HepG2 (cell line): Measurements from ENCODE around the gene PHKA2. TPM values are rescaled to one million over a fixed set of nuclear protein-coding genes. Genes with fewer than 3 reads are reported as not detected.

Experiments used
- ATAC-seq: fragments of 200-7000 bp; cut with Tn5 transposase; 3 replicates; pipeline ENCODE4 v1.9.1; 2020; ENCODE audit warnings: mild to moderate bottlenecking, moderate library complexity
- BruUV-seq: library from RNA; stranded (reverse); fragments of 400-500 nt; replicated peaks from 2 replicates; lab custom pipeline; 2021; lab: Mats Ljungman, UMichigan
- CTCF ChIA-PET: fragments of 300-600 bp; formaldehyde crosslinking; extraction: SDS; loops from one replicate; lab custom pipeline; 2021; ENCODE audit warnings: low total read pairs, inconsistent platforms, low intra/inter-chr PET ratio; lab: Yijun Ruan, JAX
- POLR2A ChIA-PET: fragments of 350-600 bp; sonication (Branson Sonifier 250); formaldehyde crosslinking; loops from one replicate; lab custom pipeline; 2020; ENCODE audit warnings: antibody characterized with exemption, inconsistent platforms; lab: Yijun Ruan, JAX
- DNase-seq: peaks from one replicate; pipeline ENCODE4 v3.0.0-alpha.2; 2015; ENCODE audit warnings: low spot score
- FAIRE-seq: peaks from 3 replicates; lab custom pipeline; 2011; peaks lifted over from hg19 to GRCh38; lab: Jason Lieb, UNC
- H2AFZ ChIP-seq: one replicate; pipeline ENCODE4 v1.6.1; 2011; ENCODE audit warnings: low read length, inconsistent platforms
- H3K27ac ChIP-seq: fragments of 300-600 bp; 3 replicates; pipeline ENCODE4 v1.8.0; 2011; ENCODE audit warnings: mixed run types, mild to moderate bottlenecking, mixed read lengths, low read length, inconsistent platforms; ENCODE audit not compliant: insufficient read depth; ENCODE audit errors: extremely low read length
- H3K27me3 ChIP-seq, 2 experiments: fragments of 200-600 bp in 1 of 2; 2 replicates in 1 of 2; 3 replicates in 1 of 2; pipeline versions ENCODE4 v1.6.0 to v1.8.0; 2011; ENCODE audit warnings: low read length in 2 of 2, mild to moderate bottlenecking in 2 of 2, moderate library complexity in 2 of 2, inconsistent platforms in 1 of 2; ENCODE audit not compliant: insufficient read depth in 2 of 2, control insufficient read depth in 1 of 2
- H3K36me3 ChIP-seq, 2 experiments: fragments of 200-600 bp in 1 of 2; replicated peaks in 1 of 2; 2 replicates in 1 of 2; 3 replicates in 1 of 2; pipeline versions ENCODE4 v1.5.1 to v1.8.0; 2011; ENCODE audit warnings: low read length in 2 of 2, inconsistent platforms in 1 of 2; ENCODE audit not compliant: insufficient read depth in 2 of 2, control insufficient read depth in 1 of 2
- H3K4me1 ChIP-seq: 2 replicates; pipeline ENCODE4 v1.5.1; 2012; ENCODE audit warnings: low read length, inconsistent platforms; ENCODE audit not compliant: insufficient read depth
- H3K4me2 ChIP-seq: 2 replicates; pipeline ENCODE4 v1.6.0; 2011; ENCODE audit warnings: low read depth, low read length, inconsistent platforms
- H3K4me3 ChIP-seq, 3 experiments: fragments of 200-600 bp in 1 of 3; sonication (generic), shearing (Covaris generic) in 1 of 3; replicated peaks in 1 of 3; 2 replicates each; pipeline ENCODE4 v1.5.1; 2011 to 2016; ENCODE audit warnings: low read length in 3 of 3, inconsistent platforms in 2 of 3, low read depth in 2 of 3, mild to moderate bottlenecking in 2 of 3, control low read depth in 1 of 3, mixed read lengths in 1 of 3; ENCODE audit not compliant: insufficient read depth in 1 of 3
- H3K79me2 ChIP-seq: one replicate; pipeline ENCODE4 v1.6.1; 2011; ENCODE audit warnings: low read length, inconsistent platforms; ENCODE audit not compliant: insufficient read depth
- H3K9ac ChIP-seq: 2 replicates; pipeline ENCODE4 v1.6.0; 2011; ENCODE audit warnings: mild to moderate bottlenecking, low read depth, low read length, inconsistent platforms; ENCODE audit not compliant: insufficient read depth
- H3K9me3 ChIP-seq: 2 replicates; pipeline ENCODE4 v1.5.1; 2012; ENCODE audit warnings: mild to moderate bottlenecking, low read length
- H4K20me1 ChIP-seq: 2 replicates; pipeline ENCODE4 v1.6.0; 2011; ENCODE audit warnings: inconsistent platforms, mild to moderate bottlenecking, low read length, moderate library complexity; ENCODE audit not compliant: insufficient read depth
- ARID5B ChIP-seq: IDR thresholded peaks from 2 replicates; pipeline ENCODE4 v1.4.0; 2020; ENCODE audit warnings: mild to moderate bottlenecking, missing genetic modification reagents
- ATM ChIP-seq: fragments of 450-650 bp; IDR thresholded peaks from 2 replicates; pipeline ENCODE4 v1.7.1; 2017; ENCODE audit warnings: mild to moderate bottlenecking, borderline replicate concordance
- DNMT3B ChIP-seq: conservative IDR thresholded peaks from 2 replicates; pipeline ENCODE4 v1.6.1; 2016; ENCODE audit warnings: missing biosample characterization, control low read depth
- POLR2G ChIP-seq: fragments of 200-400 bp; formaldehyde crosslinking; IDR thresholded peaks from 2 replicates; pipeline ENCODE4 v1.6.1; 2018; ENCODE audit warnings: mild to moderate bottlenecking, low read depth, low read length, moderate library complexity
- TARDBP ChIP-seq: sonication (generic); formaldehyde crosslinking; IDR thresholded peaks from 2 replicates; pipeline ENCODE4 v1.8.0; 2022; ENCODE audit warnings: mild to moderate bottlenecking, missing genetic modification reagents
- ZBTB38 ChIP-seq: sonication (generic); formaldehyde crosslinking; IDR thresholded peaks from 2 replicates; pipeline ENCODE4 v1.5.1; 2020; ENCODE audit warnings: mild to moderate bottlenecking, missing genetic modification reagents
- ZC3H4 ChIP-seq: sonication (generic); formaldehyde crosslinking; IDR thresholded peaks from 2 replicates; pipeline ENCODE4 v1.4.0; 2020; ENCODE audit warnings: missing genetic modification reagents, borderline replicate concordance
- ZNF639 ChIP-seq: conservative IDR thresholded peaks from 2 replicates; pipeline ENCODE4 v1.6.1; 2018; ENCODE audit warnings: missing genetic modification reagents
- WGBS: methylation state at CpG from one replicate; pipeline ENCODE4 v1.1.6; 2017; ENCODE audit warnings: low lambda C conversion rate; 5-methylcytosine and 5-hydroxymethylcytosine counted together
- in situ Hi-C: cut with HindIII; loops from 2 replicates; pipeline ENCODE4 v1.10.0; 2017; ENCODE audit warnings: low pct_unique_long_range_greater_than_20kb; ENCODE audit not compliant: extremely low pct_ligation_motif_present
- intact Hi-C: fragments of 100-400 bp; cut with micrococcal nuclease; formaldehyde crosslinking; loops from one replicate; pipeline ENCODE4 v1.10.0; 2022; ENCODE audit not compliant: unreplicated experiment
- polyA plus RNA-seq, 8 experiments: library from polyadenylated mRNA; depleted of rRNA in 3 of 8; stranded (reverse) in 7 of 8; unstranded in 1 of 8; fragments of >200 nt; fragmentation: Illumina TruSeq in 4 of 8; extraction: Trizol in 4 of 8; gene quantifications; 2 replicates each; pipeline versions ENCODE4 v1.2.1 to v1.2.3, GENCODE V29; 2011 to 2016; ENCODE audit warnings: low read depth in 4 of 8, missing spikeins in 1 of 8, mixed read lengths in 1 of 8; ENCODE audit not compliant: insufficient read depth in 1 of 8
- total RNA-seq, 5 experiments: library from RNA; depleted of rRNA; stranded (reverse); fragments of >200 nt; fragmentation: Illumina TruSeq; extraction: Trizol; gene quantifications; 2 replicates each; pipeline ENCODE4 v1.2.3, GENCODE V29; 2016; ENCODE audit warnings: low read depth in 1 of 5

The PHKA2 gene
- total and polyA plus RNA-seq, 2 of the 13 experiments (the other 11 are each of a cell fraction or from before 2014, with no cell fraction given), result 20.5 to 273 TPM

GRCh38 chrX:18873836-18874235 is 110.1 kb downstream of the PHKA2 start (continued):
- TF ChIP-seq ARID5B (CRISPR knock-in tag) (no peak), ZBTB38 (CRISPR knock-in tag) (no peak), TARDBP (CRISPR knock-in tag) (no peak), ATM (no peak), DNMT3B (CRISPR knock-in tag) (no peak), ZNF639 (CRISPR knock-in tag) (no peak), POLR2G (no peak)

GRCh38 chrX:18873189-18873791 is 110.6 kb downstream of the PHKA2 start:
- H3K9ac ChIP-seq, result no peak overlapping the region
- WGBS, result 67% methylated on average over 14 of the region's 27 CpGs
- H3K4me2 ChIP-seq, result no peak overlapping the region
- intact Hi-C loops (no loop called here), in situ Hi-C loops (no loop called here)
- POLR2A ChIA-PET, result no interaction called here
- peaks cover 8% of the 10 kb centered on the region for H3K4me1 ChIP-seq
- H3K27me3 ChIP-seq, result no peaks in the 10 kb centered on the region
- H3K9me3 ChIP-seq, result no peaks in the 10 kb centered on the region
- DNase-seq, result no peak
- no peak for ATAC-seq
- CTCF ChIA-PET, result no interaction called here
- no peaks in the 10 kb centered on the region for H4K20me1 ChIP-seq
- no peak for TF ChIP-seq ZC3H4 (CRISPR knock-in tag)
- H3K79me2 ChIP-seq, result no peaks in the 10 kb centered on the region
- BruUV-seq, result no TSS peak
- no peak overlapping the region for H3K27ac ChIP-seq
- no peaks in the 10 kb centered on the region for H3K36me3 ChIP-seq
- no peak for FAIRE-seq
- no peak overlapping the region for H2AFZ ChIP-seq
- H3K4me3 ChIP-seq, result no peak overlapping the region
